GM10248 (cell line): ENCODE results near the gene WAC.

Experiments used
- CTCF ChIA-PET: fragments of 300-600 bp; sonication (Branson Sonifier 250); formaldehyde crosslinking; extraction: SDS; loops from one replicate; lab custom pipeline; 2021; ENCODE audit warnings: antibody characterized with exemption; lab: Yijun Ruan, JAX
- POLR2A ChIA-PET: fragments of 350-650 bp; sonication (Branson Sonifier 250); formaldehyde crosslinking; extraction: SDS; loops from one replicate; lab custom pipeline; 2020; ENCODE audit warnings: antibody characterized with exemption; lab: Yijun Ruan, JAX
- DNase-seq: peaks from one replicate; pipeline ENCODE4 v3.0.0; 2012; ENCODE audit errors: extremely low spot score
- TF ChIP-seq, protein P1 (sequence below): IDR thresholded peaks from 2 replicates; pipeline ENCODE4 v1.5.1; 2012; ENCODE audit warnings: mild to moderate bottlenecking, low read depth; ENCODE audit errors: extremely low read depth, missing control alignments, control extremely low read depth

Gene WAC

DNA sequence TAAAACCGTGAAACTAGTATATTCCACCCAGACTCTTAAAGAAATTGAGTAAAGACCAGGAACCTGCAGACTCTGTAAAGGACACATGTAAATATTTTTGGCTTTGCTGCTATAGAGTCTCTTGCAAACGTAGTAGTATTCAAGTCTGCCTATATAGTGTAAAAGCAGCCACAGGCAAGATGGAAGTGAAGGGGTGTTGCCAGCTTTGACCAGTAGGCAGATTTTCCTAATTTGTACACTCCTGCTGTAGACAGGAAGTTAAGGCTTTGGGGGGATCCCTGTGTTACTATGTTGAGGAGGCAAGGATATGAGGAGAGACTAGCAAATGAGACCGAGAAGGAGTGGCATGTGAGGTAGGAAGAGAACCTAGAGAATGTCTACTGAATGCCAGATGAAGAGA lies 27.7 kb downstream of the WAC start:
- CTCF ChIA-PET = interaction anchor here (1.1 to 1.4 kb wide), 2 partner anchors 11 to 24 kb away, joined by 3 to 5 read pairs; no protein-coding TSS in a partner anchor
- POLR2A ChIA-PET = interaction anchor here (0.6 kb wide), 1 partner anchor 10 kb away, joined by 3 read pairs; no protein-coding TSS in a partner anchor
- DNase-seq = no peak
- TF ChIP-seq, protein P1, sequence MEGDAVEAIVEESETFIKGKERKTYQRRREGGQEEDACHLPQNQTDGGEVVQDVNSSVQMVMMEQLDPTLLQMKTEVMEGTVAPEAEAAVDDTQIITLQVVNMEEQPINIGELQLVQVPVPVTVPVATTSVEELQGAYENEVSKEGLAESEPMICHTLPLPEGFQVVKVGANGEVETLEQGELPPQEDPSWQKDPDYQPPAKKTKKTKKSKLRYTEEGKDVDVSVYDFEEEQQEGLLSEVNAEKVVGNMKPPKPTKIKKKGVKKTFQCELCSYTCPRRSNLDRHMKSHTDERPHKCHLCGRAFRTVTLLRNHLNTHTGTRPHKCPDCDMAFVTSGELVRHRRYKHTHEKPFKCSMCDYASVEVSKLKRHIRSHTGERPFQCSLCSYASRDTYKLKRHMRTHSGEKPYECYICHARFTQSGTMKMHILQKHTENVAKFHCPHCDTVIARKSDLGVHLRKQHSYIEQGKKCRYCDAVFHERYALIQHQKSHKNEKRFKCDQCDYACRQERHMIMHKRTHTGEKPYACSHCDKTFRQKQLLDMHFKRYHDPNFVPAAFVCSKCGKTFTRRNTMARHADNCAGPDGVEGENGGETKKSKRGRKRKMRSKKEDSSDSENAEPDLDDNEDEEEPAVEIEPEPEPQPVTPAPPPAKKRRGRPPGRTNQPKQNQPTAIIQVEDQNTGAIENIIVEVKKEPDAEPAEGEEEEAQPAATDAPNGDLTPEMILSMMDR = no peak

DNA sequence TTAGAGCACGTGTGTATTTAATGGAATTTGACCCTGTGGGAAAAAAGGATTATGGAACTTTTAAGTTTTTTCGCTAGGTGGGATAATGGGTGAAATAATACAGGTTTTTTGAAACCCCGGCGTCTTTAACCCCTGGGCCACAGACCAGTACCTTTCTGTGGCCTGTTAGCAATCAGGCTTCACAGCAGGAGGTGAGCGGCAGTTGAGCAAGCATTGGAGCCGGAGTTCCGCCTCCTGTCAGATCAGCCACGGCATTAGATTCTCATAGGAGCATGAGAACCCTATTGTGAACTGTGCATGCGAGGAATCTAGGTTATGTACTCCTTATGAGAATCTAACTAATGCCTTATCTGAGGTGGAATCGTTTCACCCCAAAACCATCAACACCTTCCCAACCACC lies 28.6 kb downstream of the WAC start:
- DNase-seq = no peak
- CTCF ChIA-PET = interaction anchor here (0.6 to 1.4 kb wide), 4 partner anchors 10 to 42 kb away, joined by 3 to 5 read pairs (median 3); no protein-coding TSS in a partner anchor
- TF ChIP-seq, protein P1 = no peak
- POLR2A ChIA-PET = no interaction called here

DNA sequence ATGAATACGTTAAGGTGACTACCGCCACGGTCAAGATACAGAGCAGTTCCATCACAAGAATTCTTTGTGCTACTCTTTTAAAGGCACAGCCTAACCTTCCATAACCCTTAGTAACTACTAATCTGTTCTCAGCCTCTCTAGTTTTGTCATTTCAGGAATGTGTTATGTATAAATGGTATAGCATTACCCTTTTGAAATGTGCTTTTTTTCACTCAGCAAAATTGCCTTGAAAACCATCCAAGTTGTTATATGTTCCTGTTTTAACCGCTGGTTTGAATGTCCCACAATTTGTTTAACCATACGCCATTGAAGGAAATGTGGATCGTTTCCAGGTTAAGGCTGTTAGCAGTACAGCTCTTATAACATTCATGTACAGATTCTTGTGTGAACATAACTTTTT lies 32.0 kb downstream of the WAC start:
- ChIA-PET POLR2A (interaction anchor here (1.2 kb wide), 1 partner anchor 12 kb away, joined by 4 read pairs; no protein-coding TSS in a partner anchor), CTCF (interaction anchor here (0.7 to 2.5 kb wide), 7 partner anchors 10 to 25 kb away, joined by 3 to 10 read pairs (median 4); no protein-coding TSS in a partner anchor)
- TF ChIP-seq, protein P1 = no peak
- DNase-seq = no peak

DNA sequence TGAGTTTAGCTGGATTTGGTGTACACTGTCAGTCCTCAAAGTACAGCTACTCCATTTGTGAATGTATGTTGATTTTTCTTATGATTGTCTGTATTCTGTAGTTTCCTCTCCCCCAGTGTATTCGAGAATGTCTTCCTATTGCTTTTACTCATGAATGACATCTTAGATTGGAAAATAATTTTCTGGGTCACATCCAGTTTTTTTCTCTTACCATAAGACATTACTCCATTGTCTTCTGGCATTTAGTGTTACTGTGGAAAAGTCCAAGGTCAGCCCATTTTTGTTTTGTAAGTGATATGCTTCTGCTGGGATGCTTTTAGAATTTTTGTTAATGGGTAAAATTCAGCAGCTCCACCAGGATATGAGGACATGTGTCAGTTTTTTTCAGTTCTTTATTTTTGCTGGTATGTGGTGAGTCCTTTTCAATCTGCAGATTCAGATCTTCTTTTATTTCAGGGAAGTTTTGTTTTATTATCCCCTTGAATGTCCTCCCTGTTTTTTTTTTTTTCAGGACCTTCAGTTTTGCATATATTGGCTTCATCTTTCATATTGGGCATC lies 33.6 kb downstream of the WAC start:
- TF ChIP-seq, protein P1 = no peak
- CTCF ChIA-PET = interaction anchor here (1.1 to 1.9 kb wide), 3 partner anchors 10 to 22 kb away, joined by 3 to 10 read pairs (median 3); no protein-coding TSS in a partner anchor
- POLR2A ChIA-PET = no interaction called here
- no peak for DNase-seq

DNA sequence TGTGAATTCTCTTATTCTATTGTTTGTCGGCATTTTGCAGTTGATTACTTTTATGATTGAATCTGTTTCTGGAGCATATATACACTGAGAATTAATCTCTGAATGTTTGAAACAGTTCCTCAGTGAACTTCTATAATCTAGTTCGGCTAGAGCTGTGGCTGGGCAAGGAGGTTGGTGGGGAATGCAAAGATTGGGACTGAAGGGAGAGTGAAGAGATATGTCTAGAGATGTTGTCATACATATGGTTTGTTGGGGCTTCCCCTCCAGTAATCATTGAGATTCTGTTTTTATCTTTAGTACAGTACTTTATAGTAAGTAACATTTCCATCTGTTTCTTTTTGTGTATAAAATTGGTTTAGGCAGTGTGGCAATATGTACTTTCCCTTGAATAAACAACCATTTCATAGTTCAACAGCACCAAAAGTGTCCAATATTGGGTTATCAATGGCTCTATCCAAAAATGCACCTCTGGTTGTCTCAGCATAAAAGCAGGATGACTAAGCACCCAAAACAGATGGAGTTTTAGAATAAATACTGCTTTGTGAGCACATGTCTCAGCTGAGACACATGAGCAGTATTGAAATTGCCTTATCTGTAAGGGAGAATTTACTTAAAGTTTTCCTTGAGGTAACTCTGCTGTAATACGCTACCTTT lies 36.7 kb downstream of the WAC start:
- CTCF ChIA-PET = no interaction called here
- DNase-seq = no peak
- POLR2A ChIA-PET = no interaction called here
- TF ChIP-seq, protein P1 = no peak

DNA sequence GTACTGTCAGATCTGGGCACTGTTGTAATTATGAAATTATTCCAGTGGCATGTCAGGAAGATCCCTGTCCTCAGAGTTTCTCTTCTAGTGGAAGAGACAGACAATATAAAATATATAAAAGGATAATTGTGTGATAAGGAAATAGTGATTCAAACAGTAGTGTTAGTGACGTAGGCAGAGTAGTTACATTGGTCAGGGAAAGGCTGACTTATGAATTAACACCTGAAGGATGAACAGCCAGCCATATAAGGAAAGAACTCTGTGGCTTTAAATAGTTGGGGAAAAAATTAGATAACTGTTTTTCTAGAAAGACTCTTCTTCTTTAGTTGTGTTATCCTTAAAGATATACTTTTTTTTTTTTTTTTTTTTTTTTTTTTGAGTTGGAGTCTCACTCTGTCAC lies 37.7 kb downstream of the WAC start:
- DNase-seq = no peak
- ChIA-PET CTCF (interaction anchor here (1.0 kb wide), 1 partner anchor 11 kb away, joined by 4 read pairs; no protein-coding TSS in a partner anchor), POLR2A (no interaction called here)
- TF ChIP-seq, protein P1 = no peak
